PC-9 (cell line): ENCODE measurements around the gene SAFB2.

Experiments used
- EZH2 ChIP-seq: fragments of 200-600 bp; sonication (generic); IDR thresholded peaks from 2 replicates; pipeline ENCODE4 v1.8.0; 2017; ENCODE audit warnings: antibody characterized with exemption, low read depth
- TF ChIP-seq, protein P1 (sequence below): fragments of 200-600 bp; sonication (generic); conservative IDR thresholded peaks from 2 replicates; pipeline ENCODE4 v1.6.1; 2017; ENCODE audit warnings: mixed run types, antibody characterized with exemption, mild to moderate bottlenecking, moderate library complexity

GRCh38 chr19:5621311-5621944, 1.1 kb downstream of the SAFB2 start:
- TF ChIP-seq, protein P1, sequence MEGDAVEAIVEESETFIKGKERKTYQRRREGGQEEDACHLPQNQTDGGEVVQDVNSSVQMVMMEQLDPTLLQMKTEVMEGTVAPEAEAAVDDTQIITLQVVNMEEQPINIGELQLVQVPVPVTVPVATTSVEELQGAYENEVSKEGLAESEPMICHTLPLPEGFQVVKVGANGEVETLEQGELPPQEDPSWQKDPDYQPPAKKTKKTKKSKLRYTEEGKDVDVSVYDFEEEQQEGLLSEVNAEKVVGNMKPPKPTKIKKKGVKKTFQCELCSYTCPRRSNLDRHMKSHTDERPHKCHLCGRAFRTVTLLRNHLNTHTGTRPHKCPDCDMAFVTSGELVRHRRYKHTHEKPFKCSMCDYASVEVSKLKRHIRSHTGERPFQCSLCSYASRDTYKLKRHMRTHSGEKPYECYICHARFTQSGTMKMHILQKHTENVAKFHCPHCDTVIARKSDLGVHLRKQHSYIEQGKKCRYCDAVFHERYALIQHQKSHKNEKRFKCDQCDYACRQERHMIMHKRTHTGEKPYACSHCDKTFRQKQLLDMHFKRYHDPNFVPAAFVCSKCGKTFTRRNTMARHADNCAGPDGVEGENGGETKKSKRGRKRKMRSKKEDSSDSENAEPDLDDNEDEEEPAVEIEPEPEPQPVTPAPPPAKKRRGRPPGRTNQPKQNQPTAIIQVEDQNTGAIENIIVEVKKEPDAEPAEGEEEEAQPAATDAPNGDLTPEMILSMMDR: no peak
- TF ChIP-seq EZH2: no peak
